HL-60/S4 (cell line): ENCODE measurements around the gene TTLL13.
"Not testable (repeated sequence)": the region's sequence is repeated elsewhere in the genome, so short reads cannot be mapped to it uniquely, and the experiment has no call there.

ENCODE experiments used
- in situ Hi-C: fragments of 300-500 bp; cut with MboI; formaldehyde crosslinking; loops from 2 replicates; pipeline ENCODE4 v1.14.3; 2022; ENCODE audit warnings: low sequenced_read_pairs

Gene TTLL13

GRCh38 chr15:90234096-90234988 is 15.0 kb upstream of the TTLL13 start, which contains the start of gene GDPGP1:
Gene GDPGP1, plus strand, starts transcription at chr15:90234209. Its CDS starts 6,700 bp downstream, at chr15:90240909.
- in situ Hi-C loops, result no loop called here

GRCh38 chr15:90239371-90239770 is 10.0 kb upstream of the TTLL13 start:
- in situ Hi-C loops, result no loop called here

GRCh38 chr15:90240856-90241255 is 8.5 kb upstream of the TTLL13 start:
- in situ Hi-C loops, result no loop called here

GRCh38 chr15:90241343-90242192 is 7.8 kb upstream of the TTLL13 start:
- in situ Hi-C loops, result no loop called here

GRCh38 chr15:90243943-90244639 is 5.3 kb upstream of the TTLL13 start:
- in situ Hi-C loops, result no loop called here

- in situ Hi-C loops, result no loop called here
Measured at GRCh38 chr15:90248789-90249202, 560 bp upstream of the TTLL13 start.

GRCh38 chr15:90257776-90258175 is 8.4 kb downstream of the TTLL13 start:
- in situ Hi-C loops, result no loop called here

- in situ Hi-C loops, result no loop called here
Measured at GRCh38 chr15:90259524-90259923, 10.2 kb downstream of the TTLL13 start.

- in situ Hi-C loops, result not testable (repeated sequence)
Measured at GRCh38 chr15:90260731-90261130, 11.4 kb downstream of the TTLL13 start.

GRCh38 chr15:90261811-90262210 is 12.5 kb downstream of the TTLL13 start:
- in situ Hi-C loops, result no loop called here

GRCh38 chr15:90262426-90262825 is 13.1 kb downstream of the TTLL13 start:
- in situ Hi-C loops, result no loop called here

- in situ Hi-C loops, result no loop called here
Measured at GRCh38 chr15:90264671-90265070, 15.3 kb downstream of the TTLL13 start.

- in situ Hi-C loops, result no loop called here
Measured at GRCh38 chr15:90265271-90266060, 16.1 kb downstream of the TTLL13 start, which contains the start of gene NGRN. Gene NGRN, plus strand, starts transcription at chr15:90265672. Its CDS starts 41 bp downstream, at chr15:90265713.

GRCh38 chr15:90266061-90266431 is 16.7 kb downstream of the TTLL13 start:
- in situ Hi-C loops, result no loop called here

- in situ Hi-C loops, result no loop called here
Measured at GRCh38 chr15:90266485-90266884, 17.1 kb downstream of the TTLL13 start.

GRCh38 chr15:90268415-90268814 is 19.1 kb downstream of the TTLL13 start:
- in situ Hi-C loops, result no loop called here

- in situ Hi-C loops, result no loop called here
Measured at GRCh38 chr15:90270502-90271150, 21.3 kb downstream of the TTLL13 start.

- in situ Hi-C loops, result no loop called here
Measured at GRCh38 chr15:90271459-90272166, 22.3 kb downstream of the TTLL13 start.

- in situ Hi-C loops, result not testable (repeated sequence)
Measured at GRCh38 chr15:90278467-90278866, 29.1 kb downstream of the TTLL13 start.
